ENCODE measurements around the gene GPHA2. TPM values are rescaled to one million over a fixed set of nuclear protein-coding genes. Genes with fewer than 3 reads are reported as not detected.

GPHA2 gene
- total and polyA plus RNA-seq, 2 of the 13 experiments (the other 11 are each of a cell fraction or from before 2014, with no cell fraction given) = 13.0 to 19.1 TPM

GRCh38 chr11:64893194-64894069, 42.3 kb downstream of the GPHA2 start (continued):
- TF ChIP-seq ZFX (CRISPR knock-in tag; IDR thresholded peaks at IDR 0.05; ENCODE audit: low read depth) (peak; percentile 96), SRY (CRISPR knock-in tag; IDR thresholded peaks at IDR 0.05) (no peak), BRCA1 (CRISPR knock-in tag; IDR thresholded peaks at IDR 0.05) (no peak; the same call in 1 of the 2 replicates), SKI (IDR thresholded peaks at IDR 0.05; ENCODE audit: partially characterized antibody) (peak; percentile 13), ZNF773 (CRISPR knock-in tag; IDR thresholded peaks at IDR 0.05; ENCODE audit: borderline replicate concordance) (peak; percentile 62; the same call in 1 of the 2 replicates), RXRA (CRISPR knock-in tag; IDR thresholded peaks at IDR 0.05) (peak; percentile 80), SOX5 (CRISPR knock-in tag; IDR thresholded peaks at IDR 0.05; ENCODE audit: borderline replicate concordance) (peak; percentile 73; the same call in 1 of the 2 replicates), KAT8 (CRISPR knock-in tag; IDR thresholded peaks at IDR 0.05) (no peak; the same call in none of the 2 replicates), NFKB2 (CRISPR knock-in tag; IDR thresholded peaks at IDR 0.05; ENCODE audit: borderline replicate concordance) (no peak; the same call in 1 of the 2 replicates), NR3C1 (CRISPR knock-in tag; IDR thresholded peaks at IDR 0.05) (no peak), SMAD9 (CRISPR knock-in tag; IDR thresholded peaks at IDR 0.05) (no peak), KDM4B (CRISPR knock-in tag; IDR thresholded peaks at IDR 0.05) (peak; percentile 72; the same call in 1 of the 2 replicates), PITX1 (CRISPR knock-in tag; IDR thresholded peaks at IDR 0.05) (peak; percentile 81; the same call in 1 of the 2 replicates), NRL (CRISPR knock-in tag; IDR thresholded peaks at IDR 0.05; ENCODE audit: borderline replicate concordance) (no peak; the same call in 1 of the 2 replicates), ZNF782 (CRISPR knock-in tag; IDR thresholded peaks at IDR 0.05; ENCODE audit: borderline replicate concordance) (no peak; the same call in 1 of the 2 replicates), CTCF (CRISPR knock-in tag; IDR thresholded peaks at IDR 0.05) (peak; percentile 38), CSRNP2 (CRISPR knock-in tag; conservative IDR thresholded peaks at IDR 0.05; ENCODE audit: low read depth) (no peak), PHB2 (IDR thresholded peaks at IDR 0.05; ENCODE audit: partially characterized antibody) (no peak), ZNF367 (CRISPR knock-in tag; IDR thresholded peaks at IDR 0.05; ENCODE audit: borderline replicate concordance) (0 out of 2 replicates have a peak, but pooled peaks have one; percentile 26), ZNF724P (CRISPR knock-in tag; IDR thresholded peaks at IDR 0.05; ENCODE audit: borderline replicate concordance) (0 out of 2 replicates have a peak, but pooled peaks have one; percentile 39)
- TF ChIP-seq, protein P1, sequence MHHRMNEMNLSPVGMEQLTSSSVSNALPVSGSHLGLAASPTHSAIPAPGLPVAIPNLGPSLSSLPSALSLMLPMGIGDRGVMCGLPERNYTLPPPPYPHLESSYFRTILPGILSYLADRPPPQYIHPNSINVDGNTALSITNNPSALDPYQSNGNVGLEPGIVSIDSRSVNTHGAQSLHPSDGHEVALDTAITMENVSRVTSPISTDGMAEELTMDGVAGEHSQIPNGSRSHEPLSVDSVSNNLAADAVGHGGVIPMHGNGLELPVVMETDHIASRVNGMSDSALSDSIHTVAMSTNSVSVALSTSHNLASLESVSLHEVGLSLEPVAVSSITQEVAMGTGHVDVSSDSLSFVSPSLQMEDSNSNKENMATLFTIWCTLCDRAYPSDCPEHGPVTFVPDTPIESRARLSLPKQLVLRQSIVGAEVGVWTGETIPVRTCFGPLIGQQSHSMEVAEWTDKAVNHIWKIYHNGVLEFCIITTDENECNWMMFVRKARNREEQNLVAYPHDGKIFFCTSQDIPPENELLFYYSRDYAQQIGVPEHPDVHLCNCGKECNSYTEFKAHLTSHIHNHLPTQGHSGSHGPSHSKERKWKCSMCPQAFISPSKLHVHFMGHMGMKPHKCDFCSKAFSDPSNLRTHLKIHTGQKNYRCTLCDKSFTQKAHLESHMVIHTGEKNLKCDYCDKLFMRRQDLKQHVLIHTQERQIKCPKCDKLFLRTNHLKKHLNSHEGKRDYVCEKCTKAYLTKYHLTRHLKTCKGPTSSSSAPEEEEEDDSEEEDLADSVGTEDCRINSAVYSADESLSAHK (CRISPR knock-in tag; IDR thresholded peaks at IDR 0.05; ENCODE audit: borderline replicate concordance) = no peak; the same call in 1 of the 2 replicates
- TF ChIP-seq, protein P2, sequence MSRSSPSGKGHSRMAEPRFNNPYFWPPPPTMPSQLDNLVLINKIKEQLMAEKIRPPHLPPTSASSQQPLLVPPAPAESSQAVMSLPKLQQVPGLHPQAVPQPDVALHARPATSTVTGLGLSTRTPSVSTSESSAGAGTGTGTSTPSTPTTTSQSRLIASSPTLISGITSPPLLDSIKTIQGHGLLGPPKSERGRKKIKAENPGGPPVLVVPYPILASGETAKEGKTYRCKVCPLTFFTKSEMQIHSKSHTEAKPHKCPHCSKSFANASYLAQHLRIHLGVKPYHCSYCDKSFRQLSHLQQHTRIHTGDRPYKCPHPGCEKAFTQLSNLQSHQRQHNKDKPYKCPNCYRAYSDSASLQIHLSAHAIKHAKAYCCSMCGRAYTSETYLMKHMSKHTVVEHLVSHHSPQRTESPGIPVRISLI (CRISPR knock-in tag; IDR thresholded peaks at IDR 0.05; ENCODE audit: borderline replicate concordance) = 0 out of 2 replicates have a peak, but pooled peaks have one; percentile 38

Measured in HepG2 (cell line).